ENCODE data around the gene CDK5.

DNA sequence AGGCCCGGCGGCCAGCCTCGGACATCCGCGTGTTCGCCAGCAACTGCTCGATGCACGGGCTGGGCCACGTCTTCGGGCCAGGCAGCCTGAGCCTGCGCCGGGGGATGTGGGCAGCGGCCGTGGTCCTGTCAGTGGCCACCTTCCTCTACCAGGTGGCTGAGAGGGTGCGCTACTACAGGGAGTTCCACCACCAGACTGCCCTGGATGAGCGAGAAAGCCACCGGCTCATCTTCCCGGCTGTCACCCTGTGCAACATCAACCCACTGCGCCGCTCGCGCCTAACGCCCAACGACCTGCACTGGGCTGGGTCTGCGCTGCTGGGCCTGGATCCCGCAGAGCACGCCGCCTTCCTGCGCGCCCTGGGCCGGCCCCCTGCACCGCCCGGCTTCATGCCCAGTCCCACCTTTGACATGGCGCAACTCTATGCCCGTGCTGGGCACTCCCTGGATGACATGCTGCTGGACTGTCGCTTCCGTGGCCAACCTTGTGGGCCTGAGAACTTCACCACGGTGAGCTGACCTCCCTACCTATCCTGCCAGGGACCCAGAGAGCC, 8.7 kb downstream of the CDK5 start:
- TF ChIP-seq POLR2AphosphoS5 (IDR thresholded peaks at IDR 0.05; ENCODE audit: low read depth, low read length) (no peak), TAF1 (IDR thresholded peaks at IDR 0.05; ENCODE audit: low read depth, low read length) (no peak), POLR2A (IDR thresholded peaks at IDR 0.05; ENCODE audit: low read depth, low read length) (no peak), SPI1 (IDR thresholded peaks at IDR 0.05; ENCODE audit: low read depth, low read length) (no peak), POU2F2 (IDR thresholded peaks at IDR 0.05; ENCODE audit: low read depth, low read length) (no peak)
